Adrenal gland (tissue), 5 donors: Measurements from ENCODE around the gene PCNP.

Experiments used
- POLR2A ChIP-seq, 2 donors: fragments of 450-650 bp; IDR thresholded peaks; one replicate each; pipeline ENCODE4 v1.6.1; 2017; ENCODE audit warnings: antibody characterized with exemption in 2 of 2, mild to moderate bottlenecking in 2 of 2, moderate library complexity in 1 of 2
- TF ChIP-seq, protein P1 (sequence below), 6 experiments: fragments of 450-650 bp in 4 of 6; fragments of 200-600 bp in 2 of 6; sonication (generic) in 1 of 6; IDR thresholded peaks; 1 replicate in 5 of 6; 2 replicates in 1 of 6; pipeline versions ENCODE4 v1.5.1 to v1.8.0; 2016 to 2021; ENCODE audit warnings: antibody characterized with exemption in 6 of 6, mild to moderate bottlenecking in 2 of 6, moderate library complexity in 1 of 6
- donor health status: DM: no; HTN: no; CAD: no.

DNA sequence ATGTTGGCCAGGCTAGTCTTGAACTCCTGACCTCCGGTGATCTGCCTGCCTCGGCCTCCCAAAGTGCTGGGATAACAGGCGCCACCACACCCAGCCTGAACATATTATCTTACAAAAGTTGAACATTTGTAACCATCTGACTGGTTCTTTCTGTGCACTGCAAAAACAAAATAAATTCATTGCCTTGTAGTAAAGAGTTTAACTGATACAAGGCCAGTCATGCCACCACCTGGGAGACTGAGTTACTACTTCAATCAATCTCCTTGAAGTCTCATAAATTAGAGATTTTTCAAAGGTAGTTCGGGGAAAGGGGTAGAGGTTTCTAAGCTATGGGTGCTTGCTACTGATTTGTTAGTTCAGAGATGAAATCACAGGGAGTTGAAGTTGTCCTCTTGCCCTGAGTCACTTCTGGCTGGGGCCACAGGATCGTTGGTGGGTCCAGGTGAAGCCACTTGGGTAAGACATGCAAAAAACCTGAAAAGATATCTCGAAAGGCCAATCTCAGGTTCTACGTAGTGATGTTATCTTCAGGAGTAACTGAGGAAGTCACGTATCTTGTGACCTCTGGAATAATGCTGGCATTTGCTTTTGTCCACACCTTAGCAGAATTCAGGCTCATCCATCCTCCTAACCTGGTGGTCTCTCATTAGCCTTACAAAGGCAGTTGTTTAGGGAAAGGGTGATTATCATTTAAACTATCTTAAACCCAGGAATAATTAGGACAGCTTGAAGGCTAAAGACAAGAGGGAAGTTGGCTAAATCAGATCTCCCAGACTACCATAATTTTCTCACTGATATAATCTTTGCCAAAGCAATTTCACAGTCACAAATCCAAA lies 69.2 kb downstream of the PCNP start:
- TF ChIP-seq, protein P1, sequence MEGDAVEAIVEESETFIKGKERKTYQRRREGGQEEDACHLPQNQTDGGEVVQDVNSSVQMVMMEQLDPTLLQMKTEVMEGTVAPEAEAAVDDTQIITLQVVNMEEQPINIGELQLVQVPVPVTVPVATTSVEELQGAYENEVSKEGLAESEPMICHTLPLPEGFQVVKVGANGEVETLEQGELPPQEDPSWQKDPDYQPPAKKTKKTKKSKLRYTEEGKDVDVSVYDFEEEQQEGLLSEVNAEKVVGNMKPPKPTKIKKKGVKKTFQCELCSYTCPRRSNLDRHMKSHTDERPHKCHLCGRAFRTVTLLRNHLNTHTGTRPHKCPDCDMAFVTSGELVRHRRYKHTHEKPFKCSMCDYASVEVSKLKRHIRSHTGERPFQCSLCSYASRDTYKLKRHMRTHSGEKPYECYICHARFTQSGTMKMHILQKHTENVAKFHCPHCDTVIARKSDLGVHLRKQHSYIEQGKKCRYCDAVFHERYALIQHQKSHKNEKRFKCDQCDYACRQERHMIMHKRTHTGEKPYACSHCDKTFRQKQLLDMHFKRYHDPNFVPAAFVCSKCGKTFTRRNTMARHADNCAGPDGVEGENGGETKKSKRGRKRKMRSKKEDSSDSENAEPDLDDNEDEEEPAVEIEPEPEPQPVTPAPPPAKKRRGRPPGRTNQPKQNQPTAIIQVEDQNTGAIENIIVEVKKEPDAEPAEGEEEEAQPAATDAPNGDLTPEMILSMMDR (IDR thresholded peaks at IDR 0.05) = no peak
- TF ChIP-seq POLR2A (IDR thresholded peaks at IDR 0.05) = no peak
